KMS-11 (cell line): ENCODE measurements around the gene APBA2.

Experiments
- H2AFZ ChIP-seq: fragments of 200-600 bp; sonication (generic); 2 replicates; pipeline ENCODE4 v1.6.1; 2016; ENCODE audit warnings: antibody characterized with exemption, mixed run types, low read depth
- H3K27ac ChIP-seq: fragments of 200-600 bp; sonication (generic); 2 replicates; pipeline ENCODE4 v1.6.1; 2016; ENCODE audit warnings: mild to moderate bottlenecking, mixed run types
- H3K27me3 ChIP-seq: fragments of 200-600 bp; sonication (generic); 2 replicates; pipeline ENCODE4 v1.6.1; 2017; ENCODE audit warnings: mild to moderate bottlenecking, low read depth, mixed run types, moderate library complexity; ENCODE audit not compliant: insufficient read depth
- H3K36me3 ChIP-seq: fragments of 200-600 bp; sonication (generic); 2 replicates; pipeline ENCODE4 v1.6.1; 2017; ENCODE audit warnings: mild to moderate bottlenecking, mixed run types; ENCODE audit not compliant: insufficient read depth
- H3K4me1 ChIP-seq: fragments of 200-600 bp; sonication (generic); 2 replicates; pipeline ENCODE4 v1.6.1; 2016; ENCODE audit warnings: mild to moderate bottlenecking, low read depth, mixed run types; ENCODE audit not compliant: poor library complexity, severe bottlenecking
- H3K4me2 ChIP-seq: fragments of 200-600 bp; sonication (generic); 2 replicates; pipeline ENCODE4 v1.7.0; 2016; ENCODE audit warnings: mild to moderate bottlenecking, mixed run types
- H3K4me3 ChIP-seq: fragments of 200-600 bp; sonication (generic); IDR thresholded peaks from 2 replicates; pipeline ENCODE4 v1.6.1; 2017; ENCODE audit warnings: low read depth, low read length, mixed read lengths; ENCODE audit not compliant: insufficient read depth
- H3K79me2 ChIP-seq: fragments of 200-600 bp; sonication (generic); 2 replicates; pipeline ENCODE4 v1.6.1; 2016; ENCODE audit warnings: low read depth, mixed run types; ENCODE audit not compliant: insufficient read depth
- H3K9ac ChIP-seq: fragments of 200-600 bp; sonication (generic); 2 replicates; pipeline ENCODE4 v1.6.1; 2016; ENCODE audit warnings: mild to moderate bottlenecking, mixed run types
- H4K20me1 ChIP-seq: fragments of 200-600 bp; sonication (generic); 2 replicates; pipeline ENCODE4 v1.6.1; 2016; ENCODE audit warnings: mild to moderate bottlenecking, mixed run types; ENCODE audit not compliant: insufficient read depth
- CTCF ChIP-seq: fragments of 200-600 bp; sonication (generic); conservative IDR thresholded peaks from 2 replicates; pipeline ENCODE4 v1.6.1; 2017; ENCODE audit warnings: low read depth, mild to moderate bottlenecking, antibody characterized with exemption, low read length, moderate library complexity, mixed read lengths

Gene APBA2

DNA sequence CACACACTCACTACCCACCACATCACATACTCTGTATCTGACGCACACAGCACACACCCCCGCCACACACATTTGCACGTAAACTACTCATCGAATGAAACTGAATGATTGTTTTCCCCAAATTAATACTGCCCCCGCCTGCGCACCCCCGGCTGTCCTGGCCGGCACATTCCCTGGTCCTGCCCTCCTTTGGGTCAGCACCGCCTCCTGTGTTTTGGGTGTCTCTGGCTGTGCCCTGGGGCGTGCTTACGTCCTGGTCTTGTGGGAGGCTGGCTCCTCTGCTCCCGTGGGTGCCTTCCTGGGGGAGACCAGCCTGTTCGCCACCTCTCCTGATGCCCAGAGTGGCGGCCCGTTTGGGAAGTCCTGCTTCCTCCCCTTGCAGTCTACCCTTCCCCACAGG, 30.2 kb downstream of the APBA2 start:
- Histone ChIP-seq H3K27ac (no peak overlapping the region), H3K4me2 (no peak overlapping the region), H3K79me2 (no peaks in the 10 kb centered on the region), H3K9ac (no peak overlapping the region), H3K4me1 (peaks cover 23% of the 10 kb centered on the region), H4K20me1 (no peaks in the 10 kb centered on the region), H3K27me3 (no peaks in the 10 kb centered on the region), H3K36me3 (no peaks in the 10 kb centered on the region), H2AFZ (no peak overlapping the region), H3K4me3 (no peak overlapping the region)
- no peak for TF ChIP-seq CTCF

DNA sequence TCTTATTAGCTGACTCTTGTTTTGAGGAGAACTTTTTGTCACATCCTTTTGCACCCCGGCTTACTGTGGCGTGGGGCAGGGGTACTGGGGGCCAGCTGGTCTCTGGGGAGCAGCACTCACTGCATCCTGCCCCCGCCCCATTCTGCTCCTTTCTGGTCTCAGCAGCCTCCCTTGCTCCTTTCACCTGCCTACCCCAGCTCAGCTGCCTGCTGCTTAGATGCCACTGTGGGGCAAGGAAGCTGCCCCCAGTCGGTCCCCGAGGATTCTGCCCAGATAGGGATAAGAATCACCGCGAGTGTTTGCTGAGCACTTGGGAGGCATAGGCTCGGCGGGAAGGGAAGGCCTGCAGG, 32.0 kb downstream of the APBA2 start:
- no peak overlapping the region for H3K9ac ChIP-seq
- H3K27me3 ChIP-seq, result no peaks in the 10 kb centered on the region
- no peaks in the 10 kb centered on the region for H3K36me3 ChIP-seq
- H2AFZ ChIP-seq, result no peak overlapping the region
- H3K4me1 ChIP-seq, result peaks cover 41% of the 10 kb centered on the region
- H3K27ac ChIP-seq, result no peak overlapping the region
- H3K79me2 ChIP-seq, result no peaks in the 10 kb centered on the region
- H3K4me2 ChIP-seq, result no peak overlapping the region
- no peaks in the 10 kb centered on the region for H4K20me1 ChIP-seq
- H3K4me3 ChIP-seq, result no peak overlapping the region
- no peak for TF ChIP-seq CTCF

DNA sequence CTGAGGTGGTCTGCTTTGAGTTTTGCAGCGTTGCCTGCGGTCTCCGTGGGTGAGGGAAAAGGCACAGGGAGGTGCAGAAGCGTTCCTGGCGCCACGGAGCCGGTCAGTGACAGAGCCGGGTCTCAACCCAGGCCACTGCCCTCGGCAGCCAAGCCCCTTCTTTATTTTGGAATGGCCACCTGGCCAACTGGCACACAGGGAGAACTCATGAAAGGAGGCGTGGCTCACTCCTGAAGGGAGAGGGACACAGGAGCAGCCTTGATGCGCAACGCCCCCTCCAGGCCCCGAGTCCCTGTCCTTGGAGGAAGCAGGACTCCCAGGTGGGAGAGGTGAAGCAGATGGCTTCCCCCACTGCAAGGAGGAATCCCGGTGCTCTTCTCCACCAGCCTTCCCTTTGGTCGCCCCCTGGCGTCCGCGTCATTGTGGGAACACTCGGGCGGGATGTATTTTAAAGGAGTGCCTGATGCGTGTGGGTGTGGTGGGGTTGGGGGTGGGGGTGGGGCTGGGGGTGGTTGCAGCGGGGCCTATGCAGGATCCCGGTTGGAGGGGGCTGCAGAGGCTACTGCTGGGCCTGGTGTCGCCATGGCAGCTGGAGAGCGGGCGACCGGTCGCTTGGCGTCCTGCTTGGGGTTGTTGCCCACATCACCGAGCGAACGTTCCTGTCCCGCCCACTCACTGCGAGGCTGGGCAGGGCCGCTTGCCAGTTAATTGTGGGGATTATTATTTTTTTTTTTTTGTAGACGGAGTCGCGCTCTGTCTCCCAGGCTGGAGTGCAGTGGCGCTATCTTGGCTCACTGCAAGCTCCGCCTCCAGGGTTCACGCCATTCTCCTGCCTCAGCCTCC, 32.6 kb downstream of the APBA2 start:
- no peak overlapping the region for H3K9ac ChIP-seq
- H3K4me1 ChIP-seq, result peaks cover 47% of the 10 kb centered on the region
- H3K4me3 ChIP-seq, result no peak overlapping the region
- H2AFZ ChIP-seq, result no peak overlapping the region
- no peaks in the 10 kb centered on the region for H3K27me3 ChIP-seq
- H4K20me1 ChIP-seq, result no peaks in the 10 kb centered on the region
- H3K79me2 ChIP-seq, result no peaks in the 10 kb centered on the region
- H3K4me2 ChIP-seq, result no peak overlapping the region
- TF ChIP-seq CTCF, result no peak
- H3K27ac ChIP-seq, result no peak overlapping the region
- no peaks in the 10 kb centered on the region for H3K36me3 ChIP-seq

- Histone ChIP-seq H3K27ac (peak overlapping the region; percentile 94; the same call in 1 of the 2 replicates), H3K9ac (no peak overlapping the region), H2AFZ (no peak overlapping the region), H3K27me3 (no peaks in the 10 kb centered on the region), H3K36me3 (no peaks in the 10 kb centered on the region), H3K79me2 (no peaks in the 10 kb centered on the region), H4K20me1 (no peaks in the 10 kb centered on the region), H3K4me2 (peak overlapping the region; percentile 87; the same call in 1 of the 2 replicates), H3K4me3 (no peak overlapping the region), H3K4me1 (peaks cover 56% of the 10 kb centered on the region)
- TF ChIP-seq CTCF, result no peak
Observed at GRCh38 chr15:28919201-28919635, 33.4 kb downstream of the APBA2 start.
